HUES64 (cell line): ENCODE data around the gene IMMP2L.

ENCODE experiments used
- H3K27ac ChIP-seq: 2 replicates; pipeline ENCODE4 v1.7.0; 2013; ENCODE audit warnings: low read depth, low read length, inconsistent platforms
- H3K27me3 ChIP-seq: 2 replicates; pipeline ENCODE4 v1.6.1; 2013; ENCODE audit warnings: mild to moderate bottlenecking, low read length; ENCODE audit not compliant: insufficient read depth
- H3K36me3 ChIP-seq: 2 replicates; pipeline ENCODE4 v1.6.1; 2013; ENCODE audit warnings: mild to moderate bottlenecking, low read length; ENCODE audit not compliant: insufficient read depth
- H3K4me1 ChIP-seq: 2 replicates; pipeline ENCODE4 v1.6.1; 2013; ENCODE audit warnings: mild to moderate bottlenecking, low read length, moderate library complexity; ENCODE audit not compliant: insufficient read depth
- H3K4me3 ChIP-seq: 2 replicates; pipeline ENCODE4 v1.5.1; 2013; ENCODE audit warnings: mild to moderate bottlenecking, low read length, moderate library complexity
- H3K9ac ChIP-seq: 2 replicates; pipeline ENCODE4 v1.6.1; 2013; ENCODE audit warnings: mild to moderate bottlenecking, low read depth, low read length
- H3K9me3 ChIP-seq: 2 replicates; pipeline ENCODE4 v1.6.1; 2013; ENCODE audit warnings: low read depth, low read length; ENCODE audit not compliant: insufficient read depth
- WGBS: fragments of 150-250, 120-280 bp; methylation state at CpG from one replicate; pipeline ENCODE4 v1.1.7; 2013; ENCODE audit warnings: missing lambda C conversion rate; 5-methylcytosine and 5-hydroxymethylcytosine counted together

IMMP2L gene

DNA sequence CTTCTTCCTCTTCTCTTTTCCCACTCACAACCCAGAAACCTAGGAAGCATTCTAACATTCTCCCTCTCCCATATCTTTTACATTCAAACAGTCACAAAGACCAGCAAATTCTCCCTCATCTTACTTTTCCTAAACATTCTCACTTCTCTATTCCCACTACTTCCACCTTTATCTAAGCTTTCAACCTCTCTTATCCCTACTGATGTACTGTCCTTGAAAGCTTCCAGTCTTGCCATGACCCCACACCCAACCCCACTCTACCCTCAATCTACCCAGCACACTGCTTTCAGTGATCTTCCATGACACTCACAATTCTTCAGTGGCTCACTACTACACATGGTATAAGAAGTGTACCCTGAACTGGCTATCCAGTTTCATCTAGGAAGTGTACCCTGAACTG, 5.3 kb downstream of the IMMP2L start:
- no peaks in the 10 kb centered on the region for H3K9me3 ChIP-seq
- H3K4me3 ChIP-seq: no peak overlapping the region
- H3K27ac ChIP-seq: no peak overlapping the region
- H3K4me1 ChIP-seq: peaks cover 18% of the 10 kb centered on the region
- H3K36me3 ChIP-seq: peaks cover 29% of the 10 kb centered on the region
- H3K9ac ChIP-seq: no peak overlapping the region
- no peaks in the 10 kb centered on the region for H3K27me3 ChIP-seq

DNA sequence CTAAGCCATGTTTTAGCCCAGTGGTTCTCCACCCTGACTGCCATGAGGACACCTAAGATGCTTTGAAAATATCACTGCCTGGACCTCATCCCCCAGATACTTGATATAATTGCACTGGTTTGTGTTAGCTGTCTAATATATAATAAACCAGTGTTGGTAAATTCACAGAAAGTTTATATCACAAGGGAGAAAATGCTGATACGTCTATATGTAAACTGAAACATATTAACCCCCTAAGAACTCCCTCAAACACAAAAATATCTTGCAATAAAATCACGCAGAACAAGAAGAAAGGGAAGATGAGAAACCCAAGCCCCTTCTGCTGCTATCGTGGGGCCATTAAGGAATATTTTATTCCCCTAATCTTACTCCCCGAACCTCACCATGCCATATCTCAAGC, 8.2 kb downstream of the IMMP2L start:
- H3K9ac ChIP-seq: no peak overlapping the region
- no peak overlapping the region for H3K27ac ChIP-seq
- WGBS: 33% methylated on average over 3 of the region's 4 CpGs
- peaks cover 34% of the 10 kb centered on the region for H3K36me3 ChIP-seq
- H3K9me3 ChIP-seq: no peaks in the 10 kb centered on the region
- no peaks in the 10 kb centered on the region for H3K4me1 ChIP-seq
- no peak overlapping the region for H3K4me3 ChIP-seq
- H3K27me3 ChIP-seq: no peaks in the 10 kb centered on the region

DNA sequence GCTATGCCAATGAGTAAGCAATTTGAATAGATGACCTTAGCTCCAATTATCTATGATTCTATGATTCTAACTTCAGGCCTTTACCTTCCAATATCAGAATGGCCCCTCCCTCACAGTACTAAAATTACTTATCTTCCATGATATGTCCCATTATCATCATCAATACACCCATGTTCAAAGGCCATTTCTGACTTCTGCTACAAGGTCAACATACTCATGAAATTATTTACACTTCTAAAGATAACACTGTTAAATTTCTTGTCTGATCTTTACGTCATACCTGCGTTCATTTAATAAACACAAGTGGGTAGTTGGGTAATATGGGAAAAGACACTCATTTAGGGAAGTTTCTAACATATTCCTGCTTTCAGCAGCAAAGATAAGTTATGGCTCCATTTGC, 21.2 kb downstream of the IMMP2L start:
- Histone ChIP-seq H3K9me3 (no peaks in the 10 kb centered on the region), H3K27me3 (no peaks in the 10 kb centered on the region), H3K4me1 (no peaks in the 10 kb centered on the region), H3K4me3 (no peak overlapping the region), H3K27ac (no peak overlapping the region), H3K36me3 (no peaks in the 10 kb centered on the region), H3K9ac (no peak overlapping the region)
- 100% methylated on average over 2 of the region's 2 CpGs for WGBS

DNA sequence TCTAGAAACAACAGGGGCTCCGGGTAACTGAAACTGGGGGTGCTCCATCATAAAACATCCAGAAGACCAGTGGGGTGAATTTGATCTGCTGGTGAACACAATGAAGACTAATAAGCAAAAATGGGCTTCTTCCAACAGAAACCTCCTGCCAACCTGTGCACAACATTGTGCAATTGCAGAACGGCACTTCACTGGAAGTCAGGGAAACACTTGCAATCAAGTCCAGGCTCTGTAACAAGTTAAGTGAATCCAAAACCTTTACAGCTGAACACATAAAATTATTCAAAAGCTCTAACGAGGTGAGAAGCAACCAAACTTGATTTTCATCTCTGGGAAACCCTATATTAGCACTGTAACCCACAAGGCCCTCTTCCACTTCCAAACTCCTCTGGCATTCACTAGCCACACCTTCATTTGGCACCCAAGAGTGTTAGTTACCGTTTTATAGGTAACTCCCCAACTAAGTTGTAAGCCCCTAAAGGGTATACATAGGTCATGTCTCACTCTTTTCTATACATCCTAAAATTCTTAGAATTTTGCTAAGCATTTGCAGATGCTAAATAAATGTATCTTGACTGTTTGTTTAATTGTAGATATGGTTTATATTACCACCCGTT, 22.0 kb downstream of the IMMP2L start:
- 94% methylated on average over 5 of the region's 5 CpGs for WGBS
- peaks cover 6% of the 10 kb centered on the region; the same call in 1 of the 2 replicates for H3K4me1 ChIP-seq
- no peaks in the 10 kb centered on the region for H3K36me3 ChIP-seq
- H3K4me3 ChIP-seq: no peak overlapping the region
- H3K9ac ChIP-seq: no peak overlapping the region
- no peak overlapping the region for H3K27ac ChIP-seq
- no peaks in the 10 kb centered on the region for H3K27me3 ChIP-seq
- no peaks in the 10 kb centered on the region for H3K9me3 ChIP-seq

DNA sequence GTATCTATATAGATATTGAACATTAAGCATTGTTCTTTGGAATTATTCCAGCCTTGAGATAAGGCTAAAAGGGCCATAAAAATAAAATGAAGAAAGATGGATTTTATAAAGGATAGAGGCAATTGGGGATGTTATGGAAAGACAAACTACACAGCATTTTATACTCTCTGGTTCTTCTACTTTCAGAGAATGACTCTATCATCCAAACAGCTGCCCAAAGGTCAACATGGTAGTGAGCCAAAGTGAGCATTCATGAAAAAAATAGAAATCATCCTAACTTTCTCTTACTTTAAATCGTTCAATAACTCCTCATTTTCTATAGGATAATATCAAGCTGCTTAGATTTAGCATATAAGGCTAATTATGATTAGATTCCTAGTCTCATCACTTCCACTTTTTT, 25.2 kb downstream of the IMMP2L start:
- Histone ChIP-seq H3K27ac (no peak overlapping the region), H3K27me3 (no peaks in the 10 kb centered on the region), H3K9me3 (no peaks in the 10 kb centered on the region), H3K36me3 (no peaks in the 10 kb centered on the region), H3K4me3 (no peak overlapping the region), H3K9ac (no peak overlapping the region), H3K4me1 (peaks cover 8% of the 10 kb centered on the region; the same call in 1 of the 2 replicates)
- no CpG with 5 or more reads among the region's 1 CpG for WGBS

DNA sequence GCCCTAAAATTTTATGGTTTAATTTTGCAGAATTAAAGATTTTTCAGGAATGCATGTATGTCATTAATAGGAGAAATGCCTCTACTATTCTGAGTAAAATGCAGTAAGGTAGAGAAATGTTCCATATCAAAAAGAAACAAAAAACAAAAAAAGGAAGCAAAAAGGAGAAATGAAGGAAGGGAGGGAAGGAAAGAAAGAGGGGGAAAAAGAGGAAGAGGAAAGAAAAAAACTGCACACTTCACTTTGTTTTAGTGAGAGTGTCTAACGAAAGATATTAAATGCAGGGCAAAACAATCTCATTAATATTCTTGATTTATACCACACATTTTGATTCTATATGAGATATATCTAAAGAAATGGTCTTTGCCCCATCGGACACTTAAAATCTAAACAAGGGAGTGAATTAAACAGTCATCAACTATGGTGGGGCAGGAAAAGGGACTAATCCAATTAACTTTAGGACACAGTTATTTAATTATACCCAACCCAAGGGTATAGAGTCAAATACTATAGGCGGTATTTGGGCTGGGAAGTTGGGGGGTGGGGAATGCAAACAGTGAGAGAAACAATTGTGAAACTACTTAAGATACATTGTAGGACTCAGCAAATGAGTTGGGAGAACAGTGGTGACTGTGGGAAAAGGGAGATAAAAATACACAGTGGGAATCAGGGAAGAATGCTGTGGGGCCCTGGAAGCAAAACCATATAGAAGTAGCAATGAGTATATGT, 27.0 kb downstream of the IMMP2L start:
- no peak overlapping the region for H3K27ac ChIP-seq
- H3K27me3 ChIP-seq: no peaks in the 10 kb centered on the region
- peaks cover 8% of the 10 kb centered on the region; the same call in 1 of the 2 replicates for H3K4me1 ChIP-seq
- H3K9ac ChIP-seq: no peak overlapping the region
- WGBS: 97% methylated on average over 2 of the region's 3 CpGs
- no peaks in the 10 kb centered on the region for H3K36me3 ChIP-seq
- no peaks in the 10 kb centered on the region for H3K9me3 ChIP-seq
- no peak overlapping the region for H3K4me3 ChIP-seq

DNA sequence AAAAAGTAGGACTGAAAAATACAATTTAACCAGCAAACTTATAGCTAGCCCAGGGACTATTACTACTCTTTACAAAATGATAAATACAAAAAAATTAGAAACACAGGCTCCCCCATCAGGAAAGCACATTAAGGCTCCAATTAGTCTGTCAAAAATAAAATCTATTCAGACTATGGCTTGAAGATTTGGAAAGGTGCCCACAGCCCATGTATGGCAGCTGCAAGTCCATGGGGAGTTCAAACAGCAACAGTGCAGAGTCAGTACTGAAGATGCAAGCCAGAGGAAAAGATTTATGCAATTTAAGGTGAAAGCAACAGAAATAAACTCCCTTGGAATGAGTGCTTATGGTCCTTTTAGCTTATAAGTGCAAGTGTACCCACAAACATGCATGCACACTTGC, 29.7 kb downstream of the IMMP2L start:
- Histone ChIP-seq H3K27me3 (no peaks in the 10 kb centered on the region), H3K4me3 (no peak overlapping the region), H3K27ac (no peak overlapping the region)

DNA sequence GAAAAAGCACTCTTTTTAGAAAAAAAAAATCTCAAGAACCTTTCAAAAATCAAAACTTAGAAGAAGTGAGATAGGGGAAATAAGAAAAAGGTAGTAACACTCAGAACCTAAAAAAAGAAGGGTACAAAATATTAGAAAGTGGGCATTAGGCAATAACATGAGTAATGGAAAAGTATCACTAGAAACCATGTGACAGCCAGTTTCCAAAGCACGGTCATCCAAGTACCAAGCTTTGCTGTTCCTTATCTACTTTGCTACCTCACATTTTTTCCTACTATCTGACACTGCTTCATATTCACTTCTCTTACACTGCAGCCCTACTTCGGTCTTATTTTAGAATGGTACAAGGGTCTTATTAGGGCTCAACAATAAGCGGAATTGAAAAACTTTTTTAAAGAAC, 30.3 kb downstream of the IMMP2L start:
- H3K9me3 ChIP-seq: no peaks in the 10 kb centered on the region
- over 99% methylated on average over 3 of the region's 3 CpGs for WGBS
- H3K27me3 ChIP-seq: no peaks in the 10 kb centered on the region
- H3K36me3 ChIP-seq: no peaks in the 10 kb centered on the region
- H3K4me3 ChIP-seq: no peak overlapping the region
- H3K9ac ChIP-seq: no peak overlapping the region
- no peak overlapping the region for H3K27ac ChIP-seq
- H3K4me1 ChIP-seq: peaks cover 8% of the 10 kb centered on the region; the same call in 1 of the 2 replicates

More for the DNA sequence above, 29.7 kb downstream of the IMMP2L start:
- no peaks in the 10 kb centered on the region for H3K36me3 ChIP-seq
- no peak overlapping the region for H3K9ac ChIP-seq
- no peaks in the 10 kb centered on the region for H3K9me3 ChIP-seq
- H3K4me1 ChIP-seq: peaks cover 8% of the 10 kb centered on the region; the same call in 1 of the 2 replicates

DNA sequence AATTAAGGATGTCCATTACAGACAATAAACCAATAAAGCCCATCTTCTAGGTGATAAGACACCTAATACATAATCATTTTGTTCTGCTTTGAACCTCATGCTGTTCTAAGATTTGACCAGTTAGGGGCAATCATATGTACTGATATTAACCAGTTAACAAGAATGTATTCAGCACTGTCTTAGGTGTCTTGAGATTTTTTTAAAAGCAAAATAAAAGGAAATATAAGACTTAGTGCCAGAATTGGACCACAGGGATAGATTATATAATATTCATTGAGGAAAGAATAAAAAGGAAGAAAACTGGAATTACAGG, 32.0 kb downstream of the IMMP2L start:
- no peak overlapping the region for H3K27ac ChIP-seq
- H3K4me3 ChIP-seq: no peak overlapping the region
- H3K36me3 ChIP-seq: no peaks in the 10 kb centered on the region
- H3K4me1 ChIP-seq: 0 out of 2 replicates have a peak, but pooled peaks cover 2% of the 10 kb centered on the region
- H3K9me3 ChIP-seq: no peaks in the 10 kb centered on the region
- H3K27me3 ChIP-seq: no peaks in the 10 kb centered on the region
- H3K9ac ChIP-seq: no peak overlapping the region

DNA sequence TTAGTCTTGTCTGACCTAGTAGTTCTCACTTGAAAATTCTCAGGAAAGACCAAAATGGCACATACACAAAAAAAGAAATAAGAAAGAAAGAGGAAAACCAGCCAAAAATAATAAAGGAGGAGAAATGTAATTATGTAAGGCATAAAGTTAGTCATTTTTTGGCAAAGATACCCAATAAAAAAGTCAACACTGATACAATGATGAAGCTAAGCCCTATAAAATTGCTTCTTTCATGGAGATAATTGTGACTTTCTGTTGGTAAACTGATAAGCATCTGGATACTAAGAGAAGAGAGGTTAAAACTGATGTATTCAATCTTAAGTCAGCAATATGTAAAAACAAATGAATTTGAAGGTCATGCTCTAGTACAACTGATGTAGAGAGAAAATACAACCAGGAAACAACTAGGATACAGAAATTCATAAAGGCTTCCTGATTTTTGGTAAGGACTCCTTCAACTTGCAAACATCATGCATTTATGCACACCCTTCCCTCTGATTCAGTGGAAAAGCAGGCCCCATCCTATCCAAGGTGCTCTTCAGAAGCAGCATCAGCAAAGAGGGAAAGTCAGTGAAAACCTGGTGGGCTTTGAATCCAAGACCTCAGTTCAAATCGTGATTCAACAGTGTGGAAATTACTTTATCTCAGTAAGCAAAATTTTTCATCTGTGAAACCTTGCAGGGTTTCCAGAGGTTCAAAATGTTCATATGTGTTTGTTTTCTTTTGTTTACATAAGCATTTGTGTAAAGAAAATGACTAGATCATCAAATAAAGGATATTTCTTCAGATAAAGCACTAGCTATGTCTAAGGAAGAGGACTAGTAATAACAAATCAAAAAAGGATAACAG, 32.6 kb downstream of the IMMP2L start:
- Histone ChIP-seq H3K9ac (no peak overlapping the region), H3K27me3 (no peaks in the 10 kb centered on the region), H3K9me3 (no peaks in the 10 kb centered on the region), H3K36me3 (no peaks in the 10 kb centered on the region), H3K4me1 (no peaks in the 10 kb centered on the region), H3K27ac (no peak overlapping the region), H3K4me3 (no peak overlapping the region)
- 88% methylated on average over 1 of the region's 1 CpG for WGBS

DNA sequence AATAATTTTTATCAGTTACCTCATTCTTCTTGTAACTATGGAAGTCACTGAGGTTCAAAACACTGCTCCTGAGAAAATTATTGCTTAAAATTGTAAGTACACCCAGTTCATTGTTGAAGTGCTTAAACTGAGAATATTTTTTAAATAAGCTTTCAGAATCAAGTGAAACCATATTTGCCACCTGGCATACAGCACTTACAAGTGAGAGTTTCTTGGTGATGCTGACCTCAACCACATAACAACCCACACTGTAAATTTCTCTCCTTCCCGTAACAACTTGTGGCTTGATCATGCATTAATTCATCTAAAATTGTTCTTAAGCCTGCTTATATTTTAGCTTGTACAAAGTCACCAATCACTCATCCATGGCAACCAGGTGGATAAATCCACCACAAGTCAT, 34.0 kb downstream of the IMMP2L start:
- Histone ChIP-seq H3K27ac (no peak overlapping the region), H3K4me3 (no peak overlapping the region), H3K36me3 (no peaks in the 10 kb centered on the region), H3K9me3 (no peaks in the 10 kb centered on the region), H3K9ac (no peak overlapping the region), H3K27me3 (no peaks in the 10 kb centered on the region), H3K4me1 (no peaks in the 10 kb centered on the region)
- 100% methylated on average over 1 of the region's 1 CpG for WGBS
